ENCODE data around the gene GRK6. TPM values are rescaled to one million over a fixed set of nuclear protein-coding genes. Genes with fewer than 3 reads are reported as not detected.

The GRK6 gene
- total RNA-seq, 4 donors from 2014 or later: 19.4 to 26.4 (median 23.2) TPM

Other genes starting within 250 kb of the GRK6 start
- gene RAB24, start 123.0 kb upstream of the GRK6 start, total RNA-seq: 10 to 100 TPM; 24.1 to 56.7 (median 35.4) TPM
- 10 to 100 TPM; 52.6 to 87.0 (median 65.2) TPM for gene PRELID1, start 122.9 kb upstream of the GRK6 start, total RNA-seq
- gene MXD3, start 114.8 kb upstream of the GRK6 start, total RNA-seq: 10 to 100 TPM in 2 of 4 donors, 1 to 10 TPM in 2; 5.2 to 33.9 (median 14.7) TPM
- gene LMAN2, start 75.0 kb upstream of the GRK6 start, total RNA-seq: 100 to 1,000 TPM; 144 to 179 (median 154) TPM
- 10 to 100 TPM; 10.2 to 29.6 (median 16.4) TPM for gene RGS14, start 68.8 kb upstream of the GRK6 start, total RNA-seq
- gene SLC34A1, start 42.2 kb upstream of the GRK6 start, total RNA-seq: not detected
- not detected for gene PFN3, start 26.0 kb upstream of the GRK6 start, total RNA-seq
- 1 to 10 TPM in 1 of 4 donors, under 1 TPM in 1, not detected in 2; 0.59 to 4.5 TPM for gene F12, start 17.1 kb upstream of the GRK6 start, total RNA-seq
- 10 to 100 TPM in 1 of 4 donors, 1 to 10 TPM in 3; 5.1 to 11.2 (median 7.5) TPM for gene PRR7, start 20.1 kb downstream of the GRK6 start, total RNA-seq
- 100 to 1,000 TPM in 3 of 4 donors, 10 to 100 TPM in 1; 89.8 to 139 (median 111) TPM for gene DBN1, start 47.0 kb downstream of the GRK6 start, total RNA-seq
- gene PDLIM7, start 70.9 kb downstream of the GRK6 start, total RNA-seq: 100 to 1,000 TPM in 1 of 4 donors, 10 to 100 TPM in 3; 78.0 to 138 (median 89.9) TPM
- gene DOK3, start 83.2 kb downstream of the GRK6 start, total RNA-seq: 10 to 100 TPM in 3 of 4 donors, 1 to 10 TPM in 1; 7.8 to 20.1 (median 11.5) TPM
- gene DDX41, start 90.3 kb downstream of the GRK6 start, total RNA-seq: 100 to 1,000 TPM in 2 of 4 donors, 10 to 100 TPM in 2; 85.3 to 139 (median 105) TPM
- gene FAM193B, start 127.9 kb downstream of the GRK6 start, total RNA-seq: 100 to 1,000 TPM in 3 of 4 donors, 10 to 100 TPM in 1; 82.4 to 152 (median 115) TPM
- 10 to 100 TPM; 83.3 to 97.1 (median 95.8) TPM for gene TMED9, start 165.5 kb downstream of the GRK6 start, total RNA-seq
- gene B4GALT7, start 173.5 kb downstream of the GRK6 start, total RNA-seq: 10 to 100 TPM; 13.6 to 41.1 (median 29.8) TPM

Data from tibial nerve (tissue), 4 donors.